ENCODE results near the gene TET3.

The TET3 gene

GRCh38 chr2:73964223-73964622 is 20.5 kb upstream of the TET3 start:
- DNase-seq (ENCODE audit: low read depth in 2 of 2) = no peak

DNA sequence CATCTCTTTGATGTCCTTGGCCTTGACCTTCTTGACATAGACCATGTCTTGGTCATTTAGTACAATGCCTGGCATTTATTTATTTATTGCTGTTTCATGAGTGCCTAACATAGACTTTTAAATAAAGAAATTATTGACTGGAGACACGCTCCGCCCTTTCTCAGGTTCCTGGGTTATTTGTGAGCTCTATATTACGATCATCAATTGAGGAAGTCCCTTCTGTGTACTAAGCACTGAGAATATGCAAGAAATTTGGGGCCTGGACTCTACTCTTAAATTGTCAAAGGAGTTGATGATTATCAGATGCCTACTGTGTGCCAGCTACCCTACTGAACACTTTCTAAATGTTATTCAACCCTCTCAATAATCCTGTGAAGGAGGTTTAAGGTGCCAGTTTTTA is 19.7 kb upstream of the TET3 start:
- DNase-seq (ENCODE audit: low read depth in 2 of 2) = no peak

DNA sequence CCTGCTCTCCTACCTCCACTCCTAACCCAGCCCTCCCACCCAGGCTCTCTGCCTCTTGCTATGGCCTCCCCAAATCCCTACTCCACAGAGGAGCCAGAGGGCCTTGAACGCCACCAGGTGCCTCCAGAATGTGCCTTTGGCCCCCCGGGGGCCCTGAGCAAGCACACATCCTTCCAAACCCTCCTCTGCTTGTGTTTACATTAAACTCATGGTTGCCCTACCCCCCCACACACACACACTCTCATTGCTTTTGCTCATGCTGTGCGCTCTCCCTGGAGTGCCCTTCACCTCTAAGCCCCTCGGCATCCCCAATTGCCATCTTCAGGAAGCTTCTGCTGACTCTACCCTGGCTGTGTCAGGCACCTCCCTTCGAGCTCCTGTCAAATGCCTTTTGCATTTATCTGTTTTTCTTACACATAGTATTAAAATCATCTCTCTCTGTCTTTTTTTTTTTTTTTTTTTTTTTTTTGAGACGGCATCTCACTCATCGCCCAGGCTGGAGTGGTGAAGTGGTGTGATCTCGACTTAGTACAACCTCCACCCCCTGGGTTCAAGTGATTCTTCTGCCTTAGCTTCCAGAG is 16.3 kb upstream of the TET3 start:
- DNase-seq (ENCODE audit: low read depth in 2 of 2) = no peak

GRCh38 chr2:73969356-73969755 is 15.4 kb upstream of the TET3 start:
- no peak for DNase-seq (ENCODE audit: low read depth in 2 of 2)

DNA sequence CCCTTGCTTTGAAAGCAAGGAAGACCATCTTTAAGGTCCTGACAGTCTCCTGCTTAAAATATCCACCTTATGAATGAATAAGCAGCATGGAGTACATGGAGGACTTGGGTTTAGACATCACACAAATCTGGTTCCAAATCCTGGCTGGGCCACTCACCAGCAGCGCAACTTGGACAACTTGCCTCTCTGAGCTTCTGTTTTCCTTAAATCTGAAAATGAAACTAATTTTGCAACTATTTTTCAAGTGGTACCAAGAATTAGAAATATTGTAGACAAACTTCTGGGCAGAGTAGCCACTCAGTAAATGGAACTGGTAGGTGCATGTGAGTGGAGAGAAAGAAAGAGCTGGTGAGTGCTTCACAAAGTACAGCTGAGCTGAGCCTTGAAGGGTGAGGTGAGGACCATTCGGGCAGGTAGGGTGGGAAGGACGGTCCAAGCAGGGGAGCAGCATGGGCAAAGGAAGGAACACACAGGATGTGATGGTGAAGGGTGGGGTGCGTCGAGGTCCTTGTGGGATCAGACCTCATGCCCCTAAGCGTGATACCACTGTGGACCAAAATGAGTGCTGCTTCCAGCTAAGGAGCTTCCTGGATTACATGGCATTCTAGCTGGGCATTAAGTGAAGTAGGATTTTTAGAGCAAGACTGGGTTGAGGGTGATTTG is 14.4 kb upstream of the TET3 start:
- no peak for DNase-seq (ENCODE audit: low read depth in 2 of 2)

GRCh38 chr2:73970850-73971471 is 13.7 kb upstream of the TET3 start:
- no peak for DNase-seq (ENCODE audit: low read depth in 2 of 2)

DNA sequence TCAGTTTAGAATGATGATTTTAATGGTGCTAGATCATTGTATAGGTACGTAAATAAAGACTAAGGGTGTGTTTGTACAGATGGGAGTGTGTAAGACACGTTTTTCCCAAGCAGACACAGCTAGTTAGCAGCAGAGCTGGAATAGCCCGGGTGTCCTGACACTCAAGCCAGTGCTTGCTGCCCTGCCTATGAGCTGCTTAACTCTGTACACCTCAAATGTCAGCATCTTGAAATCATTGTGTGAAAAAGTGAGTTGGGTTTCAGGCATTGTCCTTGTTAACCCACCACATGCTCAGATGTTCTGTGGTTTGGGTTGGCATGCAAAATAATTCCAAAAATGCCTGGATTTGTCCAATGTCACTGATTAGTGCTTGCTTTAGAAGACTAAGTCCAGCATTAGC is 13.0 kb upstream of the TET3 start:
- no peak for DNase-seq (ENCODE audit: low read depth in 2 of 2)

DNA sequence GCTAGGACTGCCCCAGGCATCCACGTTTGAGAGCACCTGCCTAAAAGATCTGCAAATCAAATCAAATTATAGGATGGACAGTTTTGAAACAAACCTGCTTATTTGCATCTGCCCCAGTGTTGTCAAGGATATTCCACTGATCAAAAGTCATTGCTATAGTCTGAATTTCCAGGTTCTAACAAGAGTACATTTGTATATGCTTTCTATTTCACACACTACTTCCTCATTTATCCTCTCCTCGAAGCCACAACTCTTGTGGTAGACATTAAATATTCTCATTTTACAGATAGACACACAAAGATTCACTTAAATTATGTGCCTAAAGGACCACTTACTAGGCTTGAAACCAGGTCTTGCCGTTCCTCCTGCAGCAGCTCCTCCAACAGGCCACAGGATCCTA is 11.9 kb upstream of the TET3 start:
- DNase-seq (ENCODE audit: low read depth in 2 of 2) = no peak

DNA sequence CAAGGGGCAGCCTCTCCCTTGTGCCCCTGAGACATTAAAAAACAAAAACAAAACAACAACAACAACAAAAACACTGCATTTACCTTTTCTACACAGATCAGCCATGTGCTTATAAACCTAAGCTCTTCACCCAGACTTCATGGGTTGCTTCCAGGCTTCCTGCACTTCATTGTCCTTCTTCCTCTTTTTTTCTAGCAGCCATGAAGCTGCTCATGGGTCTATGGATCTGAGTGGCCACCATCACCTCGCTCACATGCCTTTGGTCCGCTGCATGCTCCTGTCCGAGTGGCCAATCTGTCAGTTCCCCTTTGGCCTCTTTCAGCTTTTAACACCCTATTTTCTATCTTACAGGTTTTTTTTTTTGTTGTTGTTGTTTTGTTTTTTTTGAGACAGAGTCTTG is 9.0 kb upstream of the TET3 start:
- DNase-seq (ENCODE audit: low read depth in 2 of 2) = no peak

- no peak for DNase-seq (ENCODE audit: low read depth in 2 of 2)
Observed at GRCh38 chr2:73976803-73977202, 7.9 kb upstream of the TET3 start.

GRCh38 chr2:73977466-73977865 is 7.2 kb upstream of the TET3 start:
- DNase-seq (ENCODE audit: low read depth in 2 of 2) = no peak

DNA sequence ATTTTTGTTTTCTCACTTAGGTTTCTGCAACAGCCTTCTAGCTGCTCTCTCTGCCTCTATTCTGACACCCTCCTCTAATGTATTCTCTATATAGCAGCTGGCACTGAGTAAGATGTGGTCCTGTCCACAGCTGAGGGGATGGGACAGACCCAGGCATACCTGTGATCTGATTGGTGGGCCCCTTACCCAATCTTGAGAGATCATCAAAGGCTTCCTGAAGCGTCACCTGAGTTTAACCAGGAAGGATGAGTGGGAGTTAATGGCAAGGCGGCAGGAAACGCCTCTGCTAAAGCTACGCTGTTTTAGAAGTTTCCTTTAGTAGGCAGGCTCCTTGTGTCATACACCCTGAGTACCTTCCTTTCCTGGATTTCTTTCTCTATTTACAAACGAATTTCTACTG is 5.7 kb upstream of the TET3 start:
- DNase-seq (ENCODE audit: low read depth in 2 of 2) = peak in 1 of 2 donors; percentile 40

DNA sequence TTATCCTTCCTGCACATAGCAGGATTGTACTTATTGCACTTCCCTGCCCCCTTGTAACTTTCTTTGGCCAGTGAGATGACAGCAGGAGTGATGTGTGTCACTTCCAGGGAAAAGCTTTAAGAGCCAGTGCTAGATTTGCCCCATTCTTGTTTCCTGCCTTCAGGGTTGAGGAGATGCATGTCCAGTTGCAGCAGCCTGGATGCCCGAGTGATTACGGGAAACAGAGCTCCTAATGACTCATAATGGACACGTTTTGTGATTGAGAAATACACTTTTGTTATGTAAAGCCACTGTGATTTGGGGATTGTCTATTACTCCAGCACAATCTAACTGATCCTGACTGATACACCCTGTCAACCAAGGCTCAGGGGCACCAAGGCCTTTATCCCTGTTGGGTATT is 5.0 kb upstream of the TET3 start:
- DNase-seq (ENCODE audit: low read depth in 2 of 2) = no peak

DNA sequence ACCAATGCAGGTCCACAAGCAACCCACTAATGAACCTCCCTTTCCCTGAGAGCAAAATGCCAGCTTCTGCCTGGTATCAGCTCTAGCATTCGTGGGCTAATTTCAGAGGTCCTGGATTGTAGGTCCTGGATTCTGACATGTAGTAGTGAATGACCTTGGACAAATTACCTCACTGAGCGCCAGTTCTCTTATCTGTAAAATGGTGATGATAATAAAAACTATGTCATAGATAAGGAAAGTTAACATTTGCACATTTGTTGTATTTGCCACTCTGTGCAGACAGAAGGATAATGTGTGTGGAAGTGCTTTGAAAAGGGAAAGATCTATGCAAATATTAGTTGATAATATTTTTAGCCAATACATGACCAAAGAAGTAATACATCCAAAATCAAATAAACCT is 4.1 kb upstream of the TET3 start:
- no peak for DNase-seq (ENCODE audit: low read depth in 2 of 2)

GRCh38 chr2:73981081-73982001 is 3.4 kb upstream of the TET3 start:
- peak in 1 of 2 donors; percentile 42 for DNase-seq (ENCODE audit: low read depth in 2 of 2)

DNA sequence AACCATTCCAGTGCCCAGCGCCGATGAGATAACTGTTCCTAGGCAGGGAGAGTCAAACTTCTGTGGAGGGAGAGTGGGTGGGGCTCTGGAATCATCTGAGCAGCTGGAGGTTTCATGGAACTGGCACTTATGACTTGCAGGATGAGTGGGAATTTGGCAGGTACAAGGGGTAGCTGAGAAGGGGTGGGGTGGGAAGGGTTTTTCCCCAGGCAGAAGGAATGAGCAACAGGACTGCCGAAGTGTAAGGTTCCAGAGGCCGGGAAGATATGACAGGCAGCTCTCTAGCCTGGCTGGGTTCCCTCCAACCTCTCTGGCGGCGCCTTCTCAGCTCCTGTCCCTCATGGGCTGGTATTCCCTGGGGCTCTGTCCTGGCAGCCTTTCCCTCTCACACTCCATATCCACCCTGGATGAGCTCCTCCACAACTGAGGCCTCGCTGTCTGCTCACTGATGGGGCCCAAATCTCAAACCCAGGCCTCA is 2.5 kb upstream of the TET3 start:
- DNase-seq (ENCODE audit: low read depth in 2 of 2) = no peak

DNA sequence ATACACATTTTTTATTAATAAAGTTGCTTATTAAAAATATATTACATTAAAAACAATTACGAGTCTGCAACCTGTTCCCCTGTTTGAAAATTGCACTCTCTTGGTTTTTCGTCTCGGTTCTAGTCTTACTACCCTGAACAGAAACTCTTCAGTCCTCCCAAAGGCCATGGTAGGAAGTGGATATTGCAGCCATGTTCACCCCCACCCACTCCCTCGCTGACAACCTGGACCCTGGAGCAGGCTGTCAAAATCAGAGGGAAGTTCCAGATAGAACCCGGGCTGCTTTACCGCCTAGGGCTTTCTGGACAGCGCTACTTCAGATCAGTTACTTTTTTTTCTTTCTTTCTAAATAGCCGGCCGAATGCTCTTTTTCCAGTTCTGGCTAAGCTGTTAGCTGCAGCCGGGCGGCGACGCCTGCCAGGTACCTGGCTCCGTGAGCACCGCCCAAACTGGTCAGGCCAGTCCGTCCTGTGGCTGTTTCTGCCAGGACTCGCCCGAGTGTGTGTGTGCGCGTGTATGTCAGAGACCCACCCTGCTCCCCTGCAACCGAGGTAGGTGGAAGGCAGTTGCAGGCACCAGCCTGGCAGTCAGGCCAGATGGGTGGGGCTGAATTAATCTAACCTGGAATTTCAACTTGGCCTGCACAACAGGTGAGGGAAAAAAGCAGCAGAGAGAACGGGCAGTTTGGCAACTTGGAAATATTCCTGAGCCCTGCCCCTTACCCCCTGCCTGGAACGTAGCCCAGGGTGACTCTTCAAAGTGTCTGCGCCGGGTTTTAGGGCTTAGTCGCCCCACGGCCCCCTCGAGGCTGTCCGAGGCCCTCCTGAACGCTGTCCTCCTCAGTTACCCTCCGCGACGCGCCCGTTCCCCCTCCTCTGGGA is 1.1 kb upstream of the TET3 start:
- DNase-seq (ENCODE audit: low read depth in 2 of 2) = no peak

DNA sequence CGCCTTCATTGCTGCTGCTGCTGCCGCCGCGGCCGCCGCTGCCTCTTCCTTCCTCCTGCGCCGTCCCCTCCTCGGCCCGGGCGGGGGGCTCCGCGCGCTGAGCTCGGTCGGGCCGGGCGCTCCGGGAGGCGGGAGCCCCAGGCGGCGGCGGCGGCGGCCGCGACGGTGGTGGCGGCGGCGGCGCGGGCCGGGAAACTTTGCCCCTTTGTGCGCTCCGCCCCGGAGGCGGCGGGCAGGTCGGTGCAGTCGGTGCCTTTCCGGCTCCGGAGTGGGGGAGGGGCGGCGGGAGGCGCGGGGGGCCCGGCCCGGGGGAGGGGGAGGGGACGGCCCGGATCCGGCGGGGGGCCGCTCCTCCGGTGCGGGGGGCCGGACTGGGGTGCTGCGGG is 205 bp downstream of the TET3 start:
- no peak for DNase-seq (ENCODE audit: low read depth in 2 of 2)

- DNase-seq (ENCODE audit: low read depth in 2 of 2) = peak; percentile 47 to 71
Observed at GRCh38 chr2:73985308-73986084, 786 bp downstream of the TET3 start.

GRCh38 chr2:73986085-73986681 is 1.5 kb downstream of the TET3 start:
- no peak for DNase-seq (ENCODE audit: low read depth in 2 of 2)

All from stimulated activated CD8-positive, alpha-beta memory T cell treated with anti-CD3 and anti-CD28 coated beads, Interleukin-2, amount 100 ng/mL, for 48 hours (primary cell).